Parathyroid adenoma (tissue), 2 donors: ENCODE results near the gene CMTM5.
A peak's percentile ranks its signal among the peaks of the same experiment; 100 is the strongest.

Experiments used
- H2AFZ ChIP-seq: fragments of 300-600 bp; sonication (generic); one replicate; pipeline ENCODE4 v1.7.0; 2017; ENCODE audit warnings: antibody characterized with exemption, mild to moderate bottlenecking
- H3K27ac ChIP-seq: fragments of 300-600 bp; sonication (generic); one replicate; pipeline ENCODE4 v1.7.0; 2017
- H3K27me3 ChIP-seq: fragments of 300-600 bp; sonication (generic); one replicate; pipeline ENCODE4 v1.7.0; 2017; ENCODE audit warnings: low read length; ENCODE audit not compliant: control insufficient read depth, insufficient read depth
- H3K36me3 ChIP-seq: fragments of 300-600 bp; sonication (generic); one replicate; pipeline ENCODE4 v1.7.0; 2017; ENCODE audit warnings: low read length; ENCODE audit not compliant: control insufficient read depth, insufficient read depth
- H3K4me1 ChIP-seq: fragments of 300-600 bp; sonication (generic); one replicate; pipeline ENCODE4 v1.7.0; 2017; ENCODE audit warnings: control low read depth
- H3K4me2 ChIP-seq: fragments of 300-600 bp; sonication (generic); one replicate; pipeline ENCODE4 v1.7.0; 2017; ENCODE audit warnings: low read length
- H3K4me3 ChIP-seq: fragments of 300-600 bp; sonication (generic); one replicate; pipeline ENCODE4 v1.7.0; 2017; ENCODE audit warnings: low read depth, low read length
- H3K79me2 ChIP-seq: fragments of 300-600 bp; sonication (generic); one replicate; pipeline ENCODE4 v1.7.0; 2017; ENCODE audit warnings: control low read depth
- H3K9ac ChIP-seq: fragments of 300-600 bp; sonication (generic); one replicate; pipeline ENCODE4 v1.7.0; 2017; ENCODE audit warnings: mild to moderate bottlenecking
- H3K9me3 ChIP-seq: fragments of 300-600 bp; sonication (generic); one replicate; pipeline ENCODE4 v1.7.0; 2017; ENCODE audit warnings: low read length; ENCODE audit not compliant: control insufficient read depth
- TF ChIP-seq, protein P1 (sequence below): fragments of 300-600 bp; sonication (generic); IDR thresholded peaks from one replicate; pipeline ENCODE4 v1.7.0; 2017; ENCODE audit warnings: antibody characterized with exemption, mild to moderate bottlenecking
- donor health status: primary hyperparathyroidism.

Gene CMTM5

DNA sequence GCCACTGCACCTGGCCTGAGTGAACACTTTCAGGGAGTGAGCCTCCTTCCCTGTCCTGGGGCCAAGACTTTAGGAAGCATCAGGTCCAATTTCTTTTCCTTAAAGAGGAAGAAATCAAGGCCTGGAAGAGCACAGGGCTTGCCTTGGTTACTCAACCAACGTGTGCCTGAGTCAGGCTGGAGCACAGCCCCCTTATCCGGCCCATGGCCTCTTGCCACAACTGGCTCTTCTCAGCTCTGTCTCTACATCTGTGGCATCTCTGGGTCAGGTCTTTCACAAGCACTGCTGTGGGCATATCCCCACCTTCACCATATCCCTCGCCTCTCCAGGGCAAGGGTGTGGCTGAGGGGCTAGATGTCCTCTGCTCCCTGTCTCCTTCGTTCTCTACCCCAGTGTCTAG lies 24.4 kb downstream of the CMTM5 start:
- H3K9me3 ChIP-seq: no peaks in the 10 kb centered on the region
- no peak overlapping the region for H2AFZ ChIP-seq
- no peak overlapping the region for H3K4me2 ChIP-seq
- H3K9ac ChIP-seq: no peak overlapping the region
- no peaks in the 10 kb centered on the region for H3K27me3 ChIP-seq
- H3K4me3 ChIP-seq: no peak overlapping the region
- no peaks in the 10 kb centered on the region for H3K36me3 ChIP-seq
- H3K27ac ChIP-seq: no peak overlapping the region
- H3K79me2 ChIP-seq: no peaks in the 10 kb centered on the region
- no peaks in the 10 kb centered on the region for H3K4me1 ChIP-seq
- TF ChIP-seq, protein P1, sequence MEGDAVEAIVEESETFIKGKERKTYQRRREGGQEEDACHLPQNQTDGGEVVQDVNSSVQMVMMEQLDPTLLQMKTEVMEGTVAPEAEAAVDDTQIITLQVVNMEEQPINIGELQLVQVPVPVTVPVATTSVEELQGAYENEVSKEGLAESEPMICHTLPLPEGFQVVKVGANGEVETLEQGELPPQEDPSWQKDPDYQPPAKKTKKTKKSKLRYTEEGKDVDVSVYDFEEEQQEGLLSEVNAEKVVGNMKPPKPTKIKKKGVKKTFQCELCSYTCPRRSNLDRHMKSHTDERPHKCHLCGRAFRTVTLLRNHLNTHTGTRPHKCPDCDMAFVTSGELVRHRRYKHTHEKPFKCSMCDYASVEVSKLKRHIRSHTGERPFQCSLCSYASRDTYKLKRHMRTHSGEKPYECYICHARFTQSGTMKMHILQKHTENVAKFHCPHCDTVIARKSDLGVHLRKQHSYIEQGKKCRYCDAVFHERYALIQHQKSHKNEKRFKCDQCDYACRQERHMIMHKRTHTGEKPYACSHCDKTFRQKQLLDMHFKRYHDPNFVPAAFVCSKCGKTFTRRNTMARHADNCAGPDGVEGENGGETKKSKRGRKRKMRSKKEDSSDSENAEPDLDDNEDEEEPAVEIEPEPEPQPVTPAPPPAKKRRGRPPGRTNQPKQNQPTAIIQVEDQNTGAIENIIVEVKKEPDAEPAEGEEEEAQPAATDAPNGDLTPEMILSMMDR: no peak

DNA sequence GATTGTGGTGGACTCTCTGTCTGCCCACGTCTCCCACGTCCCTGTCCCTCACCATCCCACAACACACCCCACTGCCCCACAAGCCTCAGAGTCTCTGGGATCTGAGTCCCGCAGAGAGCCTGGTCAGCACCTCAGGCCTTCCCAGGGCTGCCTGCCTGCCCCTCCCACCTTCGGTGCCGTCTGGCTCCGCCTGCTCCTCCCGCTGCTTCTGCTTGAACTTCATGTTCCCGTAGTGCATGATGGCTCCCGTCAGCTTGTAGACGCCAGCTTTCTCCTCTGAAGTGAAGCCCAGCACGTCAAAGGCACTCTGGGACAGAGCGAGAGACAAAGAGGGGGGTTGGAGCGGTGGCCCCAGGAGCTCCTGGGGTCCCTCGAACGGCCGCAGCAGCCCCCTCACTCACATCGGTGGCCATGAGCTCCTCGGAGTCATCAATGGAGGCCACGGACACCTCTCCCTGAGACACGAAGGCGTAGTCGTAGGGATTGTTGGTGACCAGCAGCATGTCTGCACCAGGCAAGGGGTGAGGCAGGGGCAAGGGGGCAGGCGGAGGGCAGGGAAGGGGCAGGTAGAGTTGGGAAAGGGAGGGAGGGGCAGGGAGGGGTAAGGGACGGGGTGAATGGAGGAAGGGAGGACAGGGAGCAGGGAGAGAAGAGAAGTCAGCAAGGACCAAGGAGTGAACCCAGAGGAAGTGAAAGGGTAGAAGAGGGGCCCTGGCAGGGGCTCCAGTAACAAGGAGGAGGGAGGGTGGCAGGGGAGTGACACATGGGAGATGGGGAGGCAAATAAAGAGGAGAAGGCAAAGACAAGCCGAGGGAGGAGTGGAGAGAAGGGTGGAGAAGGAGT lies 25.7 kb downstream of the CMTM5 start:
- Histone ChIP-seq H3K79me2 (no peaks in the 10 kb centered on the region), H3K4me1 (no peaks in the 10 kb centered on the region), H3K27me3 (no peaks in the 10 kb centered on the region), H3K27ac (no peak overlapping the region), H3K36me3 (no peaks in the 10 kb centered on the region), H3K9me3 (no peaks in the 10 kb centered on the region), H3K4me2 (no peak overlapping the region), H3K4me3 (no peak overlapping the region), H2AFZ (peak overlapping the region; percentile 66), H3K9ac (no peak overlapping the region)
- TF ChIP-seq, protein P1: no peak

DNA sequence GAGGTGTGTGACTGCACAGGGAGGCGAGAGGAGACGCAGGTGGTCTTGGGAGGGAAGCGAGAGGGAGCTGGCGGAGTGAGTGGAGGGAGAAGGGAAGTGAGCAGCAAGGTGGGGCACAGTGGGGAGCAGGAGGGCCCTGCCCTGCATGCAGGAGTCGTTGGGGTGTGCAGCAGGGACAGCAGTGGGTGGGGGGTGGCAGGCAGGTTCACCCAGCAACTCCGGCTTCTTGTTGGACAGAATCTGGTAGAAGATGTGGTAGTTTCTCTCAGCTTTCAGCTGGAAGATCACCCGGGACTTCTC lies 26.2 kb downstream of the CMTM5 start:
- TF ChIP-seq, protein P1: no peak
- Histone ChIP-seq H3K79me2 (no peaks in the 10 kb centered on the region), H3K9me3 (no peaks in the 10 kb centered on the region), H3K4me1 (no peaks in the 10 kb centered on the region), H2AFZ (no peak overlapping the region), H3K36me3 (no peaks in the 10 kb centered on the region), H3K27me3 (no peaks in the 10 kb centered on the region), H3K9ac (no peak overlapping the region), H3K4me3 (no peak overlapping the region), H3K27ac (no peak overlapping the region), H3K4me2 (no peak overlapping the region)

DNA sequence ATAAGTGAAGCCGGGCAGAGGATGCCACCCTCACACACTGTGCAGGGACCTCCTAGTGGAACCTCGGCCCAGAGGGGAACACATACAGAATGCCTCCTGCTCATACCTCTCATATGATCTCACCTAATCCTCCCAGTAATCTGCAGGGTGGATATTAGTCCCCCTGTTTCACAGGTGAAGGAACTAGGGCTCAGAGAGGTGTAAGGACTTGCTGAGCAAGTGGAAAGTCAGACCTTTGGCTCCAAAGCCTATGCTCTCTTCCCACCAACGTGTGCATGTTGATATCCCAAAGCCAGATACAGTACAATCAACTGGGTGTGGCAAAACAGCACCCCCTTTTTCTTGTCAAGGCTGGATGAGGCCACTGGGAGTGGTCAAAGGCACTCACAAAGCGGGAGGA lies 27.1 kb downstream of the CMTM5 start:
- no peaks in the 10 kb centered on the region for H3K27me3 ChIP-seq
- TF ChIP-seq, protein P1: no peak
- H3K36me3 ChIP-seq: no peaks in the 10 kb centered on the region
- no peak overlapping the region for H3K4me2 ChIP-seq
- H3K27ac ChIP-seq: no peak overlapping the region
- H3K4me3 ChIP-seq: no peak overlapping the region
- H3K4me1 ChIP-seq: no peaks in the 10 kb centered on the region
- H3K9me3 ChIP-seq: no peaks in the 10 kb centered on the region
- no peak overlapping the region for H2AFZ ChIP-seq
- H3K79me2 ChIP-seq: no peaks in the 10 kb centered on the region
- H3K9ac ChIP-seq: no peak overlapping the region

DNA sequence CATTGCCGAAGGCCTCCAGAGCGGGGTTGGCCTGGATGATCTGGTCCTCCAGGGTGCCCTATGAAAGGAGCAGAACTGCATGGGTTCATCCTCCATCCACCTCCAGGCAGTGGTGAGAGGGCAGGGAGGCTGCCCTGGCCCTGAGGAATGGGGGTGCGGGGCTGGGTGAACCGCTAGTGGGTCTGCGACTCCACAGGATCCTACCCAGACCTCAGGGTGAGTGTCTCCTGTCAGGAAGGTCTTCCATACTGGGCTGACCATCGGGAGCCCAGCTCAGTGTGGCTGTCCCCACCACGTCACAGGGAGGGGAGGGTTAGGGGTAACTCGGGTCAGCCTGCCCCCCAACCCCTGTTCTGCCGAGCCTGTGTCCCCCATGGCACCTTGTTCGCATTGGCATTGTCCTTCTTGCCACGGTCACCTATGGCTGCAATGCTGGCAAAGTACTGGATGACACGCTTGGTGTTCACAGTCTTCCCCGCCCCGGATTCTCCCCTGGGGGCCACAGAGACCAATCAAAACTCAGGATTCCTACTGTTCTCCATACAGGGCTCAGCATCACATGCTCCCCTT lies 27.6 kb downstream of the CMTM5 start:
- Histone ChIP-seq H3K4me3 (no peak overlapping the region), H2AFZ (no peak overlapping the region), H3K9ac (no peak overlapping the region), H3K79me2 (no peaks in the 10 kb centered on the region), H3K9me3 (no peaks in the 10 kb centered on the region), H3K27me3 (no peaks in the 10 kb centered on the region), H3K27ac (no peak overlapping the region), H3K36me3 (no peaks in the 10 kb centered on the region), H3K4me2 (no peak overlapping the region), H3K4me1 (no peaks in the 10 kb centered on the region)
- TF ChIP-seq, protein P1: no peak
